Subcutaneous adipose tissue (tissue), 4 donors: Measurements from ENCODE around the gene TMIE. TPM values are rescaled to one million over a fixed set of nuclear protein-coding genes. Genes with fewer than 3 reads are reported as not detected.

Experiments used
- total RNA-seq, 4 donors: library from RNA; depleted of rRNA; stranded (reverse); fragments of >200 nt; gene quantifications; one replicate each; pipeline ENCODE4 v1.1.0, GENCODE V29; 2016
- TF ChIP-seq, protein P1 (sequence below): fragments of 450-650 bp; IDR thresholded peaks from one replicate; pipeline ENCODE4 v1.5.1; 2016; ENCODE audit warnings: low read depth, mild to moderate bottlenecking, control low read depth, antibody characterized with exemption, moderate library complexity

The TMIE gene
- total RNA-seq, 4 donors from 2014 or later: 0.88 TPM; not detected in 3

DNA sequence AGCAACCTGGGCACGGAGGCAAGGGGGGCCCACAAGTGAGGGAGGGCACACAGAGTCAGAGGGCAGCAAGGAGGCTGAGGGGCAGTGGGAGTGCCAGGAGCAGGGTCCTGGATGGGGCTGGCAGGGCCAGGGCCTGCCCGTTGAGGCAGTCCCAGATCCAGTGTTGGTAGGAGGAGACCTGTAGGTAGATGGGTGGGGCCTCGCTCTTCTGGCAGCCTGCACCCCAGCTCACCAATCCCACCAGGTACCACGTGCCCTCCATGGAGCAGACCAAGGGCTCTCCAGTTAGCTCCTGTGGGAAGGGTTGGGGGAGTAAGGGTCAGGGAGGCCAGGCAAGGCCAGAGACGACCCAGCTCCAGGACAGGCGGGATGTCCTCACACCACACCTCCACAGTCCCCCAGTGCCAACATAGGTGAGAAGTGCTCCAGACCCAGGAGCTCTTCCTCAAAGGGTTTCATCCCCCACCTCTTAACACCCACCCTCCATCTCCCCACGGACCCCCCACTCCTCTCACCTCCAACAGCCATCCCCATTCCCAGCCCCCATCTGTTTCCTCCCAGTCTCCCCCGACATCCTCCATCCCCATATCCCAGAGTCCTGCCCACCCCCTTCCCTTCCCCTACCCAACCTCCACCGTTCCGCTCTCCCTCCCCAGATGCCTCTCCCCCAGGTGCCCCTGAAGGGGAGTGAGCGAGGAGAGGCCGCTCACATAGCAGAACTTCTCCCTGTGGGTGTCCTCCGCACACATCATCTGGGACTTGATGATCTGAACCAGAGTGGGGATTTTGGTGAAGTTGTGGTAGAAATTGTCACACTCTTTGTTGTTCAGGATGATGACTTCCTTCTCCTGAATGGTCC lies 11.2 kb downstream of the TMIE start:
- TF ChIP-seq, protein P1, sequence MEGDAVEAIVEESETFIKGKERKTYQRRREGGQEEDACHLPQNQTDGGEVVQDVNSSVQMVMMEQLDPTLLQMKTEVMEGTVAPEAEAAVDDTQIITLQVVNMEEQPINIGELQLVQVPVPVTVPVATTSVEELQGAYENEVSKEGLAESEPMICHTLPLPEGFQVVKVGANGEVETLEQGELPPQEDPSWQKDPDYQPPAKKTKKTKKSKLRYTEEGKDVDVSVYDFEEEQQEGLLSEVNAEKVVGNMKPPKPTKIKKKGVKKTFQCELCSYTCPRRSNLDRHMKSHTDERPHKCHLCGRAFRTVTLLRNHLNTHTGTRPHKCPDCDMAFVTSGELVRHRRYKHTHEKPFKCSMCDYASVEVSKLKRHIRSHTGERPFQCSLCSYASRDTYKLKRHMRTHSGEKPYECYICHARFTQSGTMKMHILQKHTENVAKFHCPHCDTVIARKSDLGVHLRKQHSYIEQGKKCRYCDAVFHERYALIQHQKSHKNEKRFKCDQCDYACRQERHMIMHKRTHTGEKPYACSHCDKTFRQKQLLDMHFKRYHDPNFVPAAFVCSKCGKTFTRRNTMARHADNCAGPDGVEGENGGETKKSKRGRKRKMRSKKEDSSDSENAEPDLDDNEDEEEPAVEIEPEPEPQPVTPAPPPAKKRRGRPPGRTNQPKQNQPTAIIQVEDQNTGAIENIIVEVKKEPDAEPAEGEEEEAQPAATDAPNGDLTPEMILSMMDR: no peak

DNA sequence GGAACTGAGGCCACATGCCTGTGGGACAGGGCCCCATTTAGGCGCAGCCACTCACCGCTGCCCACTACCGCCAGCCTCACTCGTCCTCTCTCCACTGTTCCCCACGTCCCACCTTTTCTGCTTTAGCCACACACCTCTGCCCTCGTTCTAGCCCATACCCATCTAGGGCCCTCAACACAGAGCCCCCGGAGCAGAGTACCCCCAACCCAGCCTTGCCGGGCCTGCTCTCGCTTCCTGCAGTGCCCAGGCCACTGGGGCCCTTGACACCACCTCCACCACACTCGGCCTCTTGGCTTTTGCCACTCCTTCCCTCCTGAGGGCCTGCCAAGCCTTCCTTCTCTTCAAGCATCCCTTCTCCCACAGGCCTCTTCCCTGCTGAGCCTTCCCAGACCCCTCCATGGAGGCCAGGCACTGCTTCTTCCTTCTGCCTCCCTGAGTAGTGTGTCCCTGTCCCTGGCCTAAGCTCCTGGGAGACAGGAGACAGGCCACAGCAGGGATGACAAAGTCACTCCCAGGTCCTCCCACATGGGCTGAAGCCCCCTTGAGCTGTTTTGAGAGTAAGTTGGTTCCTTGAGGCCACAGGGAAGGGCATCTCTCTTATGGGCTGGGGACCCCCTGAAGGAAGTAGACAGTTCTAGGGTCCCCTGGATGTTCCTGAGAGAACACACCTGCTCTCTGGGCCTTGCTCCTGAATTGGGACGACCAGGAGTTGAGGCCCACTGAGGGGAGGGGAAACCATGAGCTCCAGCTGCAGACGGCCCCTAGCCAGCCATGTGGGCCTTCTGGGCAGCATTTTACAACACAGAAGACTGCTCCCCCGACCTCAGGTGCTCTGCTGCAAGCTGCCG lies 12.1 kb downstream of the TMIE start:
- TF ChIP-seq, protein P1: no peak

DNA sequence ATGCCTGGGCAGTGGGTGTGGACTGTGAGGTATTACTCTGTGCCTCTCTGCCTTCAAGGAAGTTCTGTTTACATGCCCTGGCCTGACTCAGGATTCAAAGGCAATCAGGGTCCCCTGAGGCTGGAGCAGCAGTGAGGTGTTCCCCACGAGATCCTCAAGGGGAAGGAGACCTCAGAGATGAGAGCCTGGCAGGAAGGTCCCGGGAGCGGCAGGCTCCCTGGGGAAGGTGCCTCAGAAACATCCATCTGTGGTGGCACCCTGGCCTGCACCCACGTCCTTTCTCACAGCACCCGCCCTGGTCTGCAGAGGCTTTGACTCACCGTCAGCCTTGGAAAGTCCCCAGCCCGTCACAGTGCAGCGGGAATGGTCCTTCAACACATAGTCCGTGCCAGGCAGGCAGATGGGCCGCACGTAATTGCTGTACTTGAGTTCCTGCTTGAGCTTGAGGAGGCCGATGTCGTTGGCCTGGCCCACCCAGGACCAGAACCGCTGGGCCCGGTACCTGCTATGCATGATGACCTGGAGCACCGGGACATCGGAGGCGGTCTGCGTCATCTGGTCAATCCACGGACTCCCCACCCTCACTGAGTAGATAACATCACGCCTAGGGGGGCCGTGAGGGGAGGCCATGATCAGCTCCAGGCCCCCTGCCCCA lies 12.8 kb downstream of the TMIE start:
- TF ChIP-seq, protein P1: no peak

DNA sequence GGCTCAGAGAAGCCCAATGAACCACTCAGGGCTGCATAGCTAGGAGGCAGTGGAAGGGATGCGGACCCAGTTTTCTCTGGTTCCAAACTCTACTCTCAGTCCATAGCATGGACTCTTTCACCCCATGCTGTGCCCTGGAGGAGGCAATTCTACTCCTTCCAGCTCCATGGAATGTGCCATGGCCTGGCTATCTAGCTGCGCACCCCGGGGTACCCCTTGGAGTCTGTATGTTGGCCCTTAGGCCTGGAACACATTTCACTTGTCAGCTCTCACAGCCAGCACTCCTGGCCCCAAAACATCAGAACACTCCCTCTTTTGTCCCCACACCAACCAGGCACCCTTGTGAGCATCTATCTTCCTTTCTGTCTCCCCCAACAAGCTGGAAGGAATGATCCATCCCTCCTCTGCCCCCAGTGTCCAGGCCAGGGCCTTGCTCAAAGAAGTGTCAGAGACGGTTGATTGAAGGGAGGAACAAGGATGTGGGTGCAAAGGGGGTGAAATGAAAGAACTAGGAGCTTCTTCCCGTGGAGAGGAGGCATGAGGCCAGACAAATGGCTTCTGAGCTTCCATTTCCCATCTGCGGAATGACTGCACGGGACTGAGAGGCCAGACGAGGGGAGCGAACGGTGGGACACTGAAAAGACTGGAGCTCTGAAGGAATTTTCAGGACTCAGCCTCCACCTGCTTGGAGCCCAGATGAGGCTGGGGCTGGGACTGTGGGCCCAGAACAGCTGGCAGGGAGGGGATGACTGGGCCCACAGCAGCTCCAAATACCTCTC lies 13.7 kb downstream of the TMIE start:
- TF ChIP-seq, protein P1: no peak

DNA sequence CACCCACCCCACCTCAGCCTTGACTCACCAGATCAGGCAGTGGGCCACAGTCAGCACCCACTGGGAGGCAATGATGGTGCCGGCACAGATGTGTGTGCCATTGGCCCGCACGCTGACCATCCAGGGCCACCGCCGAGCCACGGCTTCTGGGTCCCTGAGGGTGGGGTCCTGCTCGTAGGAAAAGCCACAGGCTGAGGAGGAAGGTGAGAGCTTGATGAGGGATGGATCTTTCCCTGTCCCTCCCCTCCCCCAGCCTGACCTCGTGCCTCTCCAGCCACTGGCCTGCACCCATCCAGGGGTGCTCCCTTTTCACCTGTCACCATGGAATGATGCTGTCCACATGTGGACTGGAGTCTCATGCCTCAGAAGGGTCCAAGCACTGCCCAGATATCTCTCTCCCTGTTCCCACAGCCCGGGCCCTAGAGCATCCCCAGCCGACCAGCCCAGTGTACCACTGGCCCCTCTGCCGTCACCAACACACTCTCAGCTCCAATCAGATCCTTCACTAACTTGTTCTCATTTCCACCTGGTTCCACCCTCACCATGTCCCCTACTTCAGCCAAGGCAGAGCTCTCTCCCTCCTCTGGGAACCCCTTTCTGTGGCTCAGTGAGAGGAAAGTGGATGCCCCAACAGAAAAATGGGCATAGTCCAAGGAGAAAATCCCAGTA lies 14.4 kb downstream of the TMIE start:
- TF ChIP-seq, protein P1: no peak

DNA sequence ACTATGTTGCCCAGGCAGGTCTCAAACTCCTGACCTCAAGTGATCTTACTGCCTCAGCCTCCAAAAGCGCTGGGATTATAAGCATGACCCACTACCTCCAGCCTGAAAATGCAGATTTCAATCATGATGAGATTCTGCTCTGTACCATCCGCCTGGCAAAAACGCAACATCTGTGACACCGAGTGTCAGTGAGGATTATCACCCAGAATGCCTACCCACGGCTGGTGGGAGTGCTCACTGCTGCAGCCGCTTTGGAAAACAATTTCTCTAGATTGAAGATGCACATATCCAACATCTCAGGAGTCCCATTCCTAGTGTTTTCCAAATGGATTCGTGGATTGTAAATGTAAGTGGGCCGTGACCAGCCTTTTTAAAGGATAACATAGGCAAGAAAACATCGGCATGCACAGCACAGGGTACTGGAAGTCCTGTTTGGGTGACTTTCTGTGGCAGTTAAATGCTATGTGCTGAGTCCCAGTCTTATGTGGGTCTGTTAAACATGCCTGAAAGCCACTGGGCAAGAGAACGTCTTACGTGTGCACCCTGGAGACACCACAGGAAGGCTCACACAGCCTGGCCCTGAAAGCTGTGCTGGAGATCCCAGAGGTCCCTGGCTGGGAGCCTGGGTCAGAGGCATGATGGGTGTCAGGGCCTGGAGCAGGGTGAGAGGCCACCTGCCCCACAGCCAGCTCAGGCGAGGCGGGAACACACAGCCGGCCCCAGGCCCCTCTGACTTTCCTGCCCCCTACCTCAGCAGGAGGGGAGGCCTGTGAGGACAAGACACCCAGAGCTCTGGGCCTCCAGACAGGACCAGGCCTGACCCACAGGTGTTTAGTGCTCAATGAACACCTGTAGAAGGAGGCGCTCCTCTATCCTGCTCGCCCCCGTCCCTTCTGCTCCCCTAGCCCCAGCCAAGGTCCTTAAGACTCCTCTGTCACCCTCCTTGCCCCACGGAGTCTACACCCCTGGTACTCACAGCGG lies 15.6 kb downstream of the TMIE start:
- TF ChIP-seq, protein P1: no peak
